Measurements from ENCODE around the gene MRPS21. TPM values are rescaled to one million over a fixed set of nuclear protein-coding genes. Genes with fewer than 3 reads are reported as not detected.

MRPS21 gene
- 80.6 to 120 TPM (median 86.2 TPM) in 5 replicates for total RNA-seq (2022; extraction: Qiagen RNA extraction; ENCODE audit: low read depth)

GRCh38 chr1:150293433-150294253 lies at the start of gene MRPS21:
Gene MRPS21, plus strand, starts transcription at chr1:150293861. Its CDS starts 506 bp downstream, at chr1:150294367.

GRCh38 chr1:150257624-150258585 lies 35.8 kb upstream of the MRPS21 start, which contains the start of gene CA14:
Gene CA14, plus strand, starts transcription at chr1:150257774. Its CDS starts 355 bp downstream, at chr1:150258129.

GRCh38 chr1:150268705-150269403 lies 24.8 kb upstream of the MRPS21 start, which contains the start of gene APH1A:
Gene APH1A, minus strand, starts transcription at chr1:150269016. Its CDS starts 206 bp downstream, at chr1:150268810.

GRCh38 chr1:150281758-150282557 lies 11.7 kb upstream of the MRPS21 start, which contains the start of gene CIART:
Gene CIART, plus strand, starts transcription at chr1:150282554. Its CDS starts 714 bp downstream, at chr1:150283268.

Other genes starting within 250 kb of the MRPS21 start
- 14.6 to 17.0 TPM (median 16.4 TPM) in 5 replicates for gene VPS45, start 226.1 kb upstream of the MRPS21 start, total RNA-seq (2022; extraction: Qiagen RNA extraction; ENCODE audit: low read depth)
- gene PLEKHO1, start 143.9 kb upstream of the MRPS21 start, total RNA-seq (2022; extraction: Qiagen RNA extraction; ENCODE audit: low read depth) = 6.2 to 8.9 TPM (median 7.6 TPM) in 5 replicates
- gene ANP32E, start 57.7 kb upstream of the MRPS21 start, total RNA-seq (2022; extraction: Qiagen RNA extraction; ENCODE audit: low read depth) = 34.7 to 90.7 TPM (median 46.0 TPM) in 5 replicates
- not detected in 5 replicates for gene CA14, start 36.1 kb upstream of the MRPS21 start, total RNA-seq (2022; extraction: Qiagen RNA extraction; ENCODE audit: low read depth)
- gene APH1A, start 24.8 kb upstream of the MRPS21 start, total RNA-seq (2022; extraction: Qiagen RNA extraction; ENCODE audit: low read depth) = 105 to 151 TPM (median 138 TPM) in 5 replicates
- 0.20 to 0.79 TPM (median 0.38 TPM) in 4 of 5 replicates, not detected in the other for gene C1orf54, start 21.1 kb upstream of the MRPS21 start, total RNA-seq (2022; extraction: Qiagen RNA extraction; ENCODE audit: low read depth)
- gene CIART, start 11.3 kb upstream of the MRPS21 start, total RNA-seq (2022; extraction: Qiagen RNA extraction; ENCODE audit: low read depth) = 0.88 to 1.6 TPM (median 1.1 TPM) in 5 replicates
- 53.1 to 67.3 TPM (median 59.7 TPM) in 5 replicates for gene PRPF3, start 27.7 kb downstream of the MRPS21 start, total RNA-seq (2022; extraction: Qiagen RNA extraction; ENCODE audit: low read depth)
- gene RPRD2, start 70.3 kb downstream of the MRPS21 start, total RNA-seq (2022; extraction: Qiagen RNA extraction; ENCODE audit: low read depth) = 13.1 to 16.7 TPM (median 13.7 TPM) in 5 replicates
- 15.2 to 24.4 TPM (median 23.7 TPM) in 5 replicates for gene TARS2, start 193.6 kb downstream of the MRPS21 start, total RNA-seq (2022; extraction: Qiagen RNA extraction; ENCODE audit: low read depth)
- gene ECM1, start 214.2 kb downstream of the MRPS21 start, total RNA-seq (2022; extraction: Qiagen RNA extraction; ENCODE audit: low read depth) = 1.7 to 2.1 TPM (median 1.8 TPM) in 5 replicates
- not detected in 5 replicates for gene FALEC, start 221.9 kb downstream of the MRPS21 start, total RNA-seq (2022; extraction: Qiagen RNA extraction; ENCODE audit: low read depth)